Activated CD8-positive, alpha-beta memory T cell treated with anti-CD3 and anti-CD28 coated beads, Interleukin-2, amount 50 U/mL, for 4 hours (primary cell): ENCODE measurements around the gene RHBDL1.

Experiments used
- DNase-seq: peaks from one replicate; pipeline ENCODE4 v3.0.0-alpha.2; 2020

Gene RHBDL1

GRCh38 chr16:722835-723633, 47.6 kb downstream of the RHBDL1 start:
- DNase-seq: no peak

- DNase-seq: no peak
Measured at GRCh38 chr16:723695-724094, 48.2 kb downstream of the RHBDL1 start.

GRCh38 chr16:724188-725040, 48.9 kb downstream of the RHBDL1 start:
- DNase-seq: no peak

- no peak for DNase-seq
Measured at GRCh38 chr16:725041-725376, 49.5 kb downstream of the RHBDL1 start.

GRCh38 chr16:725463-726187, 50.2 kb downstream of the RHBDL1 start:
- DNase-seq: no peak

GRCh38 chr16:726188-726437, 50.6 kb downstream of the RHBDL1 start:
- no peak for DNase-seq

- DNase-seq: peak; percentile 71
Measured at GRCh38 chr16:726438-727290, 51.2 kb downstream of the RHBDL1 start, which contains the start of the genes CCDC78 and HAGHL. Gene CCDC78, minus strand, starts transcription at chr16:726443. Its CDS starts 76 bp downstream, at chr16:726367. Gene HAGHL, plus strand, starts transcription at chr16:727106. Its CDS starts 404 bp downstream, at chr16:727510.

GRCh38 chr16:727291-727977, 52.0 kb downstream of the RHBDL1 start:
- DNase-seq: no peak
